Kidney (tissue), 14 donors: ENCODE data around the gene TSPAN31. TPM values are rescaled to one million over a fixed set of nuclear protein-coding genes. Genes with fewer than 3 reads are reported as not detected.
A peak's percentile ranks its signal among the peaks of the same experiment; 100 is the strongest.

ENCODE experiments used
- DNase-seq, 5 donors: peaks; one replicate each; pipeline ENCODE4 v3.0.0-alpha.2; 2013 to 2020
- FAIRE-seq: peaks from 2 replicates; lab custom pipeline; 2012; peaks lifted over from hg19 to GRCh38; lab: Jason Lieb, UNC
- H3K27ac ChIP-seq, 2 donors: one replicate each; pipeline ENCODE4 v1.7.0; 2013; ENCODE audit warnings: low read depth in 2 of 2, low read length in 2 of 2, inconsistent platforms in 1 of 2
- H3K27me3 ChIP-seq: one replicate; pipeline ENCODE4 v1.7.1; 2013; ENCODE audit warnings: low read length, inconsistent platforms; ENCODE audit not compliant: control insufficient read depth, insufficient read depth
- H3K36me3 ChIP-seq, 3 donors: one replicate each; pipeline versions ENCODE4 v1.7.0 to v1.7.1; 2013; ENCODE audit warnings: low read length in 3 of 3, control low read depth in 1 of 3, inconsistent platforms in 1 of 3; ENCODE audit not compliant: insufficient read depth in 3 of 3, control insufficient read depth in 2 of 3
- H3K4me1 ChIP-seq, 3 donors: one replicate each; pipeline versions ENCODE4 v1.7.0 to v1.7.1; 2013; ENCODE audit warnings: low read length in 3 of 3, inconsistent platforms in 1 of 3, low read depth in 1 of 3; ENCODE audit not compliant: control insufficient read depth in 2 of 3, insufficient read depth in 2 of 3
- H3K4me3 ChIP-seq, 3 donors: one replicate each; pipeline versions ENCODE4 v1.7.0 to v1.8.1; 2013; ENCODE audit warnings: low read length in 3 of 3, control low read depth in 1 of 3, inconsistent platforms in 1 of 3
- H3K9ac ChIP-seq, 3 donors: one replicate each; pipeline versions ENCODE4 v1.7.0 to v1.7.1; 2013; ENCODE audit warnings: low read length in 3 of 3, control low read depth in 1 of 3, inconsistent platforms in 1 of 3
- H3K9me3 ChIP-seq, 3 donors: one replicate each; pipeline versions ENCODE4 v1.7.0 to v1.7.1; 2013; ENCODE audit warnings: low read length in 3 of 3, control low read depth in 1 of 3, inconsistent platforms in 1 of 3; ENCODE audit not compliant: control insufficient read depth in 2 of 3, insufficient read depth in 1 of 3
- CTCF ChIP-seq: IDR thresholded peaks from 3 replicates; pipeline ENCODE4 v1.5.1; 2012; ENCODE audit warnings: mild to moderate bottlenecking, moderate library complexity, borderline replicate concordance; ENCODE audit not compliant: insufficient read depth; ENCODE audit errors: extremely low read depth
- intact Hi-C: fragments of 100-400 bp; cut with DNase I; formaldehyde crosslinking; loops from one replicate; pipeline ENCODE4 v1.11.1; 2022
- polyA plus RNA-seq: library from polyadenylated mRNA; stranded (reverse); fragments of 350-450 nt; fragmentation: Illumina TruSeq; extraction: RNeasy Lipid Tissue Mini Kit (QIAGEN cat#74804); gene quantifications from one replicate; pipeline ENCODE4 v1.2.3, GENCODE V29; 2014; ENCODE audit warnings: low read depth, low replicate concordance; ENCODE audit not compliant: insufficient read depth
- total RNA-seq: library from RNA; stranded (reverse); fragmentation: NEBNext Ultra II Directional; extraction: Animal tissue kit (Norgen Biotek cat#: 25700); gene quantifications from one replicate; pipeline ENCODE4 v1.2.1, GENCODE V29; 2021
- donor health status: control.
- donor health status: control.
- donor health status: control.
- donor health status: control.
- donor health status: control.
- donor health status: DM: yes; HTN: yes; CAD: no.
- donor health status: Normal renal cell carcinoma (clear cell type).

Gene TSPAN31
- total and polyA plus RNA-seq, 2 donors from 2014 or later, result 53.3 to 60.1 TPM

GRCh38 chr12:57767876-57768275, 23.0 kb downstream of the TSPAN31 start:
- H3K27ac ChIP-seq, result no peak overlapping the region
- H3K36me3 ChIP-seq, result no peaks in the 10 kb centered on the region
- FAIRE-seq (no peak), DNase-seq (no peak)
- no peak for TF ChIP-seq CTCF
- H3K27me3 ChIP-seq, result peaks cover 30% of the 10 kb centered on the region
- intact Hi-C loops, result no loop called here
- H3K9ac ChIP-seq, result no peak overlapping the region
- H3K4me1 ChIP-seq, result peaks cover 0 to 30% (median 17%) of the 10 kb centered on the region in 3 donors
- H3K9me3 ChIP-seq, result no peaks in the 10 kb centered on the region
- no peak overlapping the region for H3K4me3 ChIP-seq

DNA sequence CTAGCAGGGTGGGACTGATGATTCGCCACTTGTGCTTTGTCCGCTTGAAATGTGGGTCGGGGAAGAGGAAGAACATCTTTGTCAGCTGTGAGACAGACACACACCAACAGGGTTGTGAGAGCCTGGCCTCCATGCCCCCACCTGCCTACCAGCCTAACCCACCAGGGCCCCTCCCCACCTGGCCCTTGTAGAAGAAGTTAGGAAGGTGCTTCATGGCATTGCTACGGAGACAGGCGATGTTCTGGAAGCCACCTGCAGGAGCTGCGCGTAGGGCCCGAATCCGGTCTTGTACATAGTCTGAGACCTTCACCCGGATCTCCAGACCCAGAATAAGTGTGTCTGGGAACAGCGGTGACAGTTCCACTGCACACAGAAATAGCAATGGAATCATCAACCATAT, 24.8 kb downstream of the TSPAN31 start:
- no peak overlapping the region for H3K27ac ChIP-seq
- peaks cover 19% of the 10 kb centered on the region for H3K27me3 ChIP-seq
- H3K36me3 ChIP-seq, result no peaks in the 10 kb centered on the region
- H3K9me3 ChIP-seq, result no peaks in the 10 kb centered on the region
- no peak overlapping the region for H3K4me3 ChIP-seq
- no peak overlapping the region for H3K9ac ChIP-seq
- H3K4me1 ChIP-seq, result peaks cover 0 to 27% (median 12%) of the 10 kb centered on the region in 3 donors
- FAIRE-seq, result no peak
- intact Hi-C loops, result no loop called here
- DNase-seq, result no peak
- TF ChIP-seq CTCF, result no peak

- H3K36me3 ChIP-seq, result peaks cover 0 to 1% (median 0%) of the 10 kb centered on the region in 3 donors
- H3K27me3 ChIP-seq, result peaks cover 12% of the 10 kb centered on the region
- FAIRE-seq (no peak), DNase-seq (no peak)
- H3K4me1 ChIP-seq, result peaks cover 0 to 18% (median 7%) of the 10 kb centered on the region in 3 donors
- intact Hi-C loops, result no loop called here
- H3K27ac ChIP-seq, result peak overlapping the region in 1 of 2 donors; percentile 96
- peak overlapping the region in 1 of 3 donors; percentile 83 for H3K9ac ChIP-seq
- H3K4me3 ChIP-seq, result peak overlapping the region in 2 of 3 donors; percentile 17 to 95
- H3K9me3 ChIP-seq, result no peaks in the 10 kb centered on the region
- TF ChIP-seq CTCF, result no peak
Observed at GRCh38 chr12:57770734-57771133, 25.9 kb downstream of the TSPAN31 start.

GRCh38 chr12:57771236-57771872, 26.5 kb downstream of the TSPAN31 start:
- Histone ChIP-seq H3K4me1 (peaks cover 0 to 12% (median 4%) of the 10 kb centered on the region in 3 donors), H3K36me3 (peaks cover 0 to 2% (median 0%) of the 10 kb centered on the region in 3 donors), H3K27ac (peak overlapping the region; percentile 91 to 96), H3K9me3 (no peaks in the 10 kb centered on the region), H3K4me3 (peak overlapping the region; percentile 81 to 95 (median 89)), H3K9ac (peak overlapping the region; percentile 20 to 83 (median 58)), H3K27me3 (peaks cover 6% of the 10 kb centered on the region)
- DNase-seq, result peak; percentile 93 to 97 (median 95)
- no peak for TF ChIP-seq CTCF
- FAIRE-seq, result no peak
- intact Hi-C loops, result no loop called here
